Esophagus squamous epithelium (tissue), 4 donors: Measurements from ENCODE around the gene DUS2.

Source experiments
- POLR2A ChIP-seq, 4 donors: fragments of 450-650 bp; IDR thresholded peaks; one replicate each; pipeline ENCODE4 v1.6.1; 2017; ENCODE audit warnings: antibody characterized with exemption in 4 of 4, mild to moderate bottlenecking in 4 of 4, moderate library complexity in 3 of 4
- TF ChIP-seq, protein P1 (sequence below), 6 experiments: fragments of 450-650 bp in 4 of 6; fragments of 200-600 bp in 2 of 6; sonication (generic) in 2 of 6; IDR thresholded peaks; one replicate each; pipeline ENCODE4 v1.5.1; 2016 to 2019; ENCODE audit warnings: antibody characterized with exemption in 6 of 6, mild to moderate bottlenecking in 4 of 6, moderate library complexity in 4 of 6

GRCh38 chr16:68117884-68118283 is 94.8 kb downstream of the DUS2 start:
- TF ChIP-seq, protein P1, sequence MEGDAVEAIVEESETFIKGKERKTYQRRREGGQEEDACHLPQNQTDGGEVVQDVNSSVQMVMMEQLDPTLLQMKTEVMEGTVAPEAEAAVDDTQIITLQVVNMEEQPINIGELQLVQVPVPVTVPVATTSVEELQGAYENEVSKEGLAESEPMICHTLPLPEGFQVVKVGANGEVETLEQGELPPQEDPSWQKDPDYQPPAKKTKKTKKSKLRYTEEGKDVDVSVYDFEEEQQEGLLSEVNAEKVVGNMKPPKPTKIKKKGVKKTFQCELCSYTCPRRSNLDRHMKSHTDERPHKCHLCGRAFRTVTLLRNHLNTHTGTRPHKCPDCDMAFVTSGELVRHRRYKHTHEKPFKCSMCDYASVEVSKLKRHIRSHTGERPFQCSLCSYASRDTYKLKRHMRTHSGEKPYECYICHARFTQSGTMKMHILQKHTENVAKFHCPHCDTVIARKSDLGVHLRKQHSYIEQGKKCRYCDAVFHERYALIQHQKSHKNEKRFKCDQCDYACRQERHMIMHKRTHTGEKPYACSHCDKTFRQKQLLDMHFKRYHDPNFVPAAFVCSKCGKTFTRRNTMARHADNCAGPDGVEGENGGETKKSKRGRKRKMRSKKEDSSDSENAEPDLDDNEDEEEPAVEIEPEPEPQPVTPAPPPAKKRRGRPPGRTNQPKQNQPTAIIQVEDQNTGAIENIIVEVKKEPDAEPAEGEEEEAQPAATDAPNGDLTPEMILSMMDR (IDR thresholded peaks at IDR 0.05), result no peak
- no peak for TF ChIP-seq POLR2A (IDR thresholded peaks at IDR 0.05)
